ACHN (cell line): ENCODE results near the gene CHST9.
"Not testable (repeated sequence)": the region's sequence is repeated elsewhere in the genome, so short reads cannot be mapped to it uniquely, and the experiment has no call there.

ENCODE experiments used
- DNase-seq: peaks from one replicate; pipeline ENCODE4 v3.0.0-alpha.2; 2015
- in situ Hi-C: cut with HindIII; loops from 2 replicates; pipeline ENCODE4 v1.10.0; 2017; ENCODE audit warnings: low sequenced_read_pairs, low pct_ligation_motif_present, low pct_unique_long_range_greater_than_20kb

The CHST9 gene

GRCh38 chr18:26976206-26976605 is 208.9 kb downstream of the CHST9 start:
- in situ Hi-C loops = no loop called here
- DNase-seq = no peak

DNA sequence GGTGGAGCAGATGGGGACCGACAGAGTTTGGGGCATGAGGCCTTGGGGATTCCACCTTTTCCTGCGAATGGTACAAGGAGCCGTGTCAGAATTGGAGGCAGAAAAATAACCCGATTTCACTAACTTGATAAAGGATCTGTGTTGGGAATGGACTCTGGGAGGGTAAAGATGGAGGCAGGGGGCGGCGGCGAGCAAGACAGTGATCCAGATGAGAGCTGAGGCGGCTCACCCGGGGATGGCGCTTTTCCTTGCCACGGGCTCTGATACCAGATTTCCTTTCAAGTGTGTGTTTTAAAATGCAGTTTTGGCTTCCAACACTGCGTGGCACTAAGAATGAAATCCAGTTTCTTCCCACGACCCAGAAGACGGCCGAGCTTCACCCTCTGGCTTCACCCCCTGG is 212.6 kb downstream of the CHST9 start:
- in situ Hi-C loops, DNase-seq: not testable (repeated sequence)

- no peak for DNase-seq
- in situ Hi-C loops = no loop called here
Measured at GRCh38 chr18:26971409-26971808, 213.7 kb downstream of the CHST9 start.

- DNase-seq = no peak
- in situ Hi-C loops = no loop called here
Measured at GRCh38 chr18:26970637-26971036, 214.5 kb downstream of the CHST9 start.

- no peak for DNase-seq
- in situ Hi-C loops = no loop called here
Measured at GRCh38 chr18:26965206-26965605, 219.9 kb downstream of the CHST9 start.

DNA sequence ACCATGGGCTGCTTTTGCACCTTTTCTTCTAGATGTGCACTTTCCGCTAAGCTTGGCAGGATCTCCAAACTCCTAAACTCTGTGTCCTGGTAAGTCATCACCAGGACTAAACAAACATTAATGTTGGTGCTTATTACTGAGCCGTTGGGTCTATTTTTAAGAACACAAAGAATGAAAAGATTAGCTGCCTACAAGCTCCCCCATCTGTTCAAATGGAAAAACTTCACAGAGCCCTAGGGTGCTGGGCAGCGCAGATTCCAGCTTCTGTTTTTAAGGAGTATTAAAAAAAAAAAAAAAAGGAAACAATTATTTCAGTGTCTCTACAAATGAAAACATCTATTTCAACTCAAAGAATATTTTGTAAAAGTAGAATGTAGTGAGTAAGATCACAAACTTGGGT is 221.8 kb downstream of the CHST9 start:
- DNase-seq = no peak
- in situ Hi-C loops = no loop called here

- DNase-seq = no peak
- in situ Hi-C loops = no loop called here
Measured at GRCh38 chr18:26961839-26962238, 223.3 kb downstream of the CHST9 start.

DNA sequence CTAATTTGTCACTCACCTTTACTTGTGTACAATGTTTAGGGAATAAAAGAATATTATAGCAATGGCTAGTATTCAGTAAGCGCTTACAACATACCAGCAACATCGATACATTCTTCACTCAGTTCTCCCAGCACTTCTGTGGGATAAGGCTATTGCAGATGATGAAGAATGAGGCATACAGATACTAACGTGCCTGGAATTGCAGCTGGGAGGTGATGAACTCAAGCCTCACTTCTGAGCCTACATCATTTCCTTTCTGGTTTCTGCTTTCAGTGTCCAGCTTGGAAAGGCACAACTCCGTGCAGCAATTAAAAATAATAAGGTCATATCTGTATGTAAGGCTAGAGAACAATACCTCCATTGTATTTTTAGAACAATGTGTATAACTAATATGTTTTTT is 224.2 kb downstream of the CHST9 start:
- in situ Hi-C loops = no loop called here

GRCh38 chr18:26956863-26957262 is 228.2 kb downstream of the CHST9 start:
- in situ Hi-C loops = no loop called here
- DNase-seq = no peak

More for the DNA sequence above, 224.2 kb downstream of the CHST9 start:
- no peak for DNase-seq

DNA sequence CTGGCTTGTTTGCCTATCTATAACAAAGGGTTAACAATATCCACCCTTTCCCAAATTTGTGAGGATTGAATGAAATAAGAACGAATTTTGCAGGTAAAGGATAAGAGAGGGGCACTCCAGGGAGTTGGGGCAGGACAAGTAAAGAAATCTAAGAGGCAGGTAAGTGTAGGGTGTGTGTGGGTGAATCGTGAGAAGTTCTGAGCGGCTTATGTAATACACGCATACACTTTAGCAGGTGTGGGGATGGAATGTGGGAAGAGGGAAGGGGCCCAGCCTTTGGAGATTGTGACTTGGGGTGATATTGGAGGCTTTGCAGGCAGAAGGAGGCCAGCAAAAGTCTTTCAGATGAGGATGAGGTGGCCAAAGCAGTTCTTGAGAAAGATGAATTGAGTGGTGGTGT is 236.4 kb downstream of the CHST9 start:
- in situ Hi-C loops = no loop called here

DNA sequence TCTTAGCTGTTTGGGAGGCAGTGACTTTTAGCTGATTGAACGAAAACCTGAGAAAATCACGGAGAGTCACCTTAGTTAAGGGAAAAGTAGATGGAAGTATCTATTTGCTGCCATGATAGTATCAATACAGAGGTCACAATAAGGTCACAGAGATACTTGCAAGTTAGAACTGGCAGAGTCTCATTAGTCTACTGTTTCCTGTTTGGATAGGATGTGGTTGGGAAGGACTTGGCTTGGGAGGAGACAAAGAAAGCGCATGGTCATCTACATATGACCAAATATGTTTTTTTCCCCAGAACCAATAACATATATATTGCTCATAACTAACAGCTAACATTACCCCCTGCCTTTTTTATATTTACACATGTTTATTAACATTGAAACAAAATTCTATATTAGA is 241.2 kb downstream of the CHST9 start:
- no peak for DNase-seq
- in situ Hi-C loops = no loop called here

More for the DNA sequence above, 236.4 kb downstream of the CHST9 start:
- no peak for DNase-seq

DNA sequence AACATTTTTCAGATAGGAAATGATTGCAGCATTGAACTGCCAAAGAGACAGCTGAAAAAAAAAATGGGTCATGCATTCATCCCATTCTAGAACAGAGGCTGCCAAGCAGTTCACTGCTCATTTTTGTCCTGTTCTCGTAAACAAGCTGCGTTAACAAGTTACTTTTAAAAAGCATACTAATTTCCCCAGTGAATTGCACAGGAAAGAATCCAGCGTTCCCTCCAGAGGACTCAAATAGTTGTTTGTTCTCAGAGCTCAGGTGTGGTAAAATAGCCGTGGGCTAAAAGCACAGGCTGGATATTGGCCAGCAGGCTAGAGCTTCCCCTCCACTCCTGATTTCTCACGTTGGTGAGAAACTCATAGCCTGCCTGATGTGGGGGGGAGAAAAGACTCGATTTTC is 243.5 kb downstream of the CHST9 start:
- DNase-seq = no peak
- in situ Hi-C loops = no loop called here

- in situ Hi-C loops = no loop called here
- DNase-seq = no peak
Measured at GRCh38 chr18:26940744-26941398, 244.2 kb downstream of the CHST9 start.

GRCh38 chr18:26931659-26932058 is 253.4 kb downstream of the CHST9 start:
- in situ Hi-C loops = no loop called here

GRCh38 chr18:26930630-26931029 is 254.5 kb downstream of the CHST9 start:
- in situ Hi-C loops = no loop called here
- no peak for DNase-seq

More at GRCh38 chr18:26931659-26932058, 253.4 kb downstream of the CHST9 start:
- DNase-seq = no peak

DNA sequence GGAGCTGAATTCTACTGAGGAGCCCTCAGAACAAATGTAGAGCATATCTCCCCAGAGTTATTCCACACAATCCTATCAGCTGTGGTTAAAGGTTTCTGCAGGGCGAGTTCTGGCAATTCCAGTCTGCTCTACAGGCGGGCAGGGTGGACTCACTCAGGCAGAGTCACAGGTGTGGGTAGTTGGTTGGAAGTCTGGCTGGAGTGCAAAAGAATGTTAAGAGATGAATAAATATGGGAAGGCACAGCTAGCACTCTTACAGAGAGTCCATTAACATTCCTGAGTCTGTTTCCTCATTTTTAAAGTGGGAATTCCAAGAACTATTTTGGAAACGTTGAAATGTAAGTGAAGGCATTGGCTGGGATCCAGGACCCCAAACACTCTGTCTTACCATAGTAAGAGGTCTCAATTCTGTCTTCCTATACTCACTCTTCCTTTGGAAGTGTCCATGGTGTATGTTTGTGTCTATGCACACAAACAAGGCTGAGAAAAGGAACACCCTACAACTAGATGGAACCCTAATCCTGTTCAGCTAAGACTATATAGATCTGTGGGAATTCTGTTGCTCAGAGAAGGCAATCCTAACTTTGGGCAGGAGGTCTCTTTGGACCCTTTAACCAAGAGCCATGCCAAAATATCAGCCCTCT is 256.3 kb downstream of the CHST9 start:
- in situ Hi-C loops = no loop called here
- DNase-seq = no peak

GRCh38 chr18:26927822-26928221 is 257.3 kb downstream of the CHST9 start:
- DNase-seq, in situ Hi-C loops: not testable (repeated sequence)

DNA sequence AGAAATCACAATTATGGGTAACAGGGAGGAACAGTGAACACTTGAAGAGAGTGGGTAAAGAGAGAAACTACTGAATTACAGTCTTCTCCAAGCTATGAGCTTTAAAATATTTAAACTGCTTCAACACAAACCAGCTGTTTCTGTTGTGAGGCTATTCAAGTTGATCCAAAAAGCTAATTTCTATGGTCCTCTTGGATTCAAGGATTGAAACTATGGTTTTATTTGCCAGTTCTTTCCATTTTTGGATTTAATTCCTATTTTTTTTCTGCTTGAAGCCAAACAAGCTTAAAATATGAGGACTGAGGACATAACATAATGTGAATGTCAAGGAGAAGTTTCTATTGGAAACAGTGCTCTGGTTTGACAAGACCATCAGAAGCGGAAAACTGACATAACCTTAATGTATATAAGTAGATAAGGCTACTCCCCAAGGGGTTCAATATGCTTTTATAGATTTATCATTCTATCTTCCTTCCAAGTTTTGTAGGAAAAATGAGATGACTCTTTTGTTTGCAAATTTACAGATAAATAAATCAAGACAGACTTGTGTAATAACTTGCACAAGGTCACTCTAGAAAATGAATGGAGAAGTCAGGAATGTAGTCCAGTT is 258.9 kb downstream of the CHST9 start:
- DNase-seq = no peak
- in situ Hi-C loops = no loop called here

DNA sequence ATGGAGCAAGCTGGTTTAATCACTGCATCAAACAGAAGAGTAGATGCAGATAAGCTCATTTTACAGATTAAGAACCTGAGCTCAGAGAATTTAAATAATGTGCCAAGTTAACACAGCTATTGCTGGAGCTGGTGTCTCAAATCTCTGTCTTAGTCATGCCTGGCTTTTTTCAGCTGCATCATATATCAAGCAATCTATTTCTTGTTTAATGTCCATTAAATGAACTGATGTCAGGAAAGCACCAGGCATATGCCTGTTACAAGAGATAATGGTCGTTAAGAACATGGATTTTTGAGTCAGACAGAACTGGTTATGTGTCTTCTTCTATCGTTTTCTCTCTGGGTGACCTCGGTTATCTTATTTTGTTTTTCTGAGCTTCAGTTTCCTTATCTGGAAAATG is 259.8 kb downstream of the CHST9 start:
- no peak for DNase-seq
- in situ Hi-C loops = no loop called here

GRCh38 chr18:26922313-26922712 is 262.8 kb downstream of the CHST9 start:
- in situ Hi-C loops = no loop called here
- no peak for DNase-seq
